Stimulated activated CD4-positive, alpha-beta T cell treated with anti-CD3 and anti-CD28 coated beads, TNF-alpha, amount 100 ng/mL, for 4 hours (primary cell): ENCODE results near the gene TAAR5.
"Not testable (repeated sequence)": the region's sequence is repeated elsewhere in the genome, so short reads cannot be mapped to it uniquely, and the experiment has no call there.

Experiments used
- DNase-seq, 3 experiments: peaks; one replicate each; pipeline ENCODE4 v3.0.0-alpha.2; 2020; ENCODE audit warnings: low read depth in 3 of 3

The TAAR5 gene

GRCh38 chr6:132589454-132589853 lies at the start of gene TAAR5:
TSS of gene TAAR5 (minus strand) at chr6:132589741. CDS start at chr6:132589686, 55 bp downstream.
- no peak for DNase-seq

GRCh38 chr6:132637135-132637534 lies 47.6 kb upstream of the TAAR5 start:
- DNase-seq: not testable (repeated sequence)

- DNase-seq: not testable (repeated sequence)
Measured at GRCh38 chr6:132635906-132636305, 46.4 kb upstream of the TAAR5 start.

GRCh38 chr6:132635288-132635687 lies 45.7 kb upstream of the TAAR5 start:
- DNase-seq: not testable (repeated sequence)

- no peak for DNase-seq
Measured at GRCh38 chr6:132634796-132635195, 45.3 kb upstream of the TAAR5 start.

GRCh38 chr6:132633362-132633761 lies 43.8 kb upstream of the TAAR5 start:
- DNase-seq: no peak

- no peak for DNase-seq
Measured at GRCh38 chr6:132624175-132624574, 34.6 kb upstream of the TAAR5 start, which contains the start of gene TAAR2. TSS of gene TAAR2 (minus strand) at chr6:132624275. CDS start at chr6:132624275, 0 bp downstream.

GRCh38 chr6:132623106-132623845 lies 33.7 kb upstream of the TAAR5 start:
- DNase-seq: no peak

- DNase-seq: no peak
Measured at GRCh38 chr6:132616677-132617076, 27.1 kb upstream of the TAAR5 start.

- DNase-seq: no peak
Measured at GRCh38 chr6:132614554-132614953, 25.0 kb upstream of the TAAR5 start.

GRCh38 chr6:132612449-132613108 lies 23.0 kb upstream of the TAAR5 start:
- DNase-seq: no peak

GRCh38 chr6:132611616-132612015 lies 22.1 kb upstream of the TAAR5 start:
- no peak for DNase-seq

GRCh38 chr6:132607544-132608233 lies 18.1 kb upstream of the TAAR5 start:
- DNase-seq: no peak

GRCh38 chr6:132604635-132605152 lies 15.2 kb upstream of the TAAR5 start:
- no peak for DNase-seq

- DNase-seq: not testable (repeated sequence)
Measured at GRCh38 chr6:132600900-132601299, 11.4 kb upstream of the TAAR5 start.

GRCh38 chr6:132598473-132598872 lies 8.9 kb upstream of the TAAR5 start:
- DNase-seq: no peak

GRCh38 chr6:132596201-132596600 lies 6.7 kb upstream of the TAAR5 start:
- DNase-seq: no peak

GRCh38 chr6:132592855-132593254 lies 3.3 kb upstream of the TAAR5 start:
- no peak for DNase-seq

GRCh38 chr6:132590362-132590761 lies 821 bp upstream of the TAAR5 start:
- DNase-seq: no peak

GRCh38 chr6:132587424-132587823 lies 2.1 kb downstream of the TAAR5 start:
- DNase-seq: no peak

- no peak for DNase-seq
Measured at GRCh38 chr6:132584698-132585097, 4.8 kb downstream of the TAAR5 start.

GRCh38 chr6:132571774-132572173 lies 17.8 kb downstream of the TAAR5 start:
- DNase-seq: no peak
